Posterior cingulate gyrus (tissue), 11 donors: ENCODE results near the gene RBP3.

Source experiments
- DNase-seq, 10 donors: peaks; one replicate each; pipeline versions ENCODE4 v3.0.0 to v3.0.0-alpha.2; 2020 to 2021; ENCODE audit warnings: mixed read lengths in 3 of 10
- intact Hi-C: fragments of 100-400 bp; cut with DNase I; formaldehyde crosslinking; loops from one replicate; pipeline ENCODE4 v1.15.1; 2023

RBP3 gene

DNA sequence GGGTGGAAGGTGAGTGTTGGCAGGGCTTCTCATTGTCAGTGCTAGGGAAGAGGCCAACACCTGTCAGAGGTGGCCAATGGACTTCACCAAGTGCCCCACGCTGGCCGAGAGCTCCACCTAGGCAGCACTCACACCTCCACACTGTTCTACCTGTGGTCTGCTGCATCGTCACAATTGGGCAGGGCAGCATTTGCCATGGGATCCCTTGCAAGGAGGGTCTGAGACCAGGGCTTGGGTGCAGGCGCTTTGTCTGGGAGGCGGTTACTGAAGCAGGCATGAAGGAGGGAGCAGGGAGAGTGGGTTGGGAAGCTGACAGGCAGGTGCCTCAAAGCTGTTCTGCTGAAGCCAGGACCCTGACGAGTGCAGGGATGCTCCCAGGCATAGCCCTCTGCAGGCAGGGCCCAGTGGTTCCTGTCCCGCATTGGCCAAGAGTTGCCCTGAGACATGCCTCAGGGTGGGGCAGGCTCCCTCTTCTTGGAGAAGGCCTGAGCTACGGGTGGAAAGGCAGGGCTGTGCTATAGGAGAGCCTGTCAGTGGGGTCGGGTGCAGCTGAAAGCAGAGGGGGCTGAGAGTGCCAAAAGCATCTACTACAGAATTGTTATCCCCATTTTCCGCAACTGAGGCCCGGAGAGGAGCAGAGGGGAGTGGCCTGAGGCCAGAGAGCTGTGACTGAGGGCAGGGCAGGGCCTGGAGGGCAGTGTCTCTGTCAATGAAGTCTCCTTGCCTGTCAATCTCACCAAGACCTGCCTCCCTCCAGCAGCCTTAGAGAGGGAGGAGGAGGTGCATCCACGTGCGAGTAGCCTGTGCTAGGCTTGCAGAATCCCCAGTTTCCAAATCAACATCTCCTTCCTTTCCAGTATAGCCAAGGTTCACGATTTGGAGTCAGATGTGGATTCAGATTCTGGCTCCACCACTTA, 4.0 kb downstream of the RBP3 start:
- no peak for DNase-seq
- intact Hi-C loops: no loop called here

GRCh38 chr10:47353351-47353750, 5.2 kb downstream of the RBP3 start:
- intact Hi-C loops: no loop called here
- DNase-seq: no peak

- intact Hi-C loops: no loop called here
- DNase-seq: peak in 1 of 10 donors; percentile 14
Measured at GRCh38 chr10:47354165-47354564, 6.0 kb downstream of the RBP3 start.

- intact Hi-C loops: no loop called here
- no peak for DNase-seq
Measured at GRCh38 chr10:47354900-47355299, 6.7 kb downstream of the RBP3 start.

DNA sequence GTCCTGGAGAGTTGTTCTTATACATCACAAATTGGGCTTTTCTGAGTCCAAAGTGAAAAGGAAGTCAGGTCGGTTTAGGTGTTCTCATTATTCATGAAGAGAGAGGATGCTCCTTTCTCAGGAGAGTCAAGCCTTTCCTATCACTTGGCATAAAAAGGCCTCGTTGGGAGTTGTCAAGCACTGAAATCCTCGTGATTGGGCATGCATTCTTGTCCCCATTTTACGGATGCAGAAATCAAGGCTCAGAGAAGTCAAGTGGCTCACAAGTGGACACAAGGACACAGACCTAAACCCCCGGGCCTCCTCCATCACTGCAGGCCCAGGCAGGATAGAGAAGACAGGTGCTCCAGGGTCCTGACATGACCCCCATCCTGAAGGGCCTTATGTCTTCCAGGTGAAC, 8.5 kb downstream of the RBP3 start:
- intact Hi-C loops: no loop called here
- no peak for DNase-seq

DNA sequence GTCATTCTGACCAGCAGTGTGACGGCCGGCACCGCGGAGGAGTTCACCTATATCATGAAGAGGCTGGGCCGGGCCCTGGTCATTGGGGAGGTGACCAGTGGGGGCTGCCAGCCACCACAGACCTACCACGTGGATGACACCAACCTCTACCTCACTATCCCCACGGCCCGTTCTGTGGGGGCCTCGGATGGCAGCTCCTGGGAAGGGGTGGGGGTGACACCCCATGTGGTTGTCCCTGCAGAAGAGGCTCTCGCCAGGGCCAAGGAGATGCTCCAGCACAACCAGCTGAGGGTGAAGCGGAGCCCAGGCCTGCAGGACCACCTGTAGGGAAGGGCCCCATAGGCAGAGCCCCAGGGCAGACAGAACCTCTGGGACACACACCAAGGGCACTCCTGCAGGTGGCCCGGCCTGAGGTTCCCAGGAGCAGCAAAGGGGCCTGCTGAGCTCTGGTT, 9.0 kb downstream of the RBP3 start:
- peak in 1 of 10 donors; percentile 79 for DNase-seq
- intact Hi-C loops: no loop called here

DNA sequence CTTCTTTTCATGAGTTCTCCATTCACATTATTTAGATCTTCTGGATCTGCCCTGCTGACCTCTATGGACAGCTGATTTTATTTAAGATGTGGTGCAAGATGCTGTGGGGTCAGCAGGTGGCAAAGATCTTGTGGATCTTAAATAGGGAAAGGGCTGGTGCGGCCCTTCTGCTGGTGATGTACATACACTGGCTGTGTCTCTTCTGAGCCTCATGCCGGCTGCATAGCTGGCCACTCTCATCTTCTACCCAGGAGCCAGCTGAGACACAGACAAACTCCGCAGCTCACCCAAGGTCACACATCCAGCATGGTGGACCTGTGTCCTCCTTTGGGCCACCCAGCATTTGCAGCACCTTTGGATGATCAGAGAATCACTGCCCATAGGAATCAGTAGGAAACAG, 9.7 kb downstream of the RBP3 start:
- no peak for DNase-seq

GRCh38 chr10:47358457-47358856, 10.3 kb downstream of the RBP3 start:
- intact Hi-C loops: no loop called here
- DNase-seq: no peak

More for the DNA sequence above, 9.7 kb downstream of the RBP3 start:
- intact Hi-C loops: no loop called here

- DNase-seq: no peak
- intact Hi-C loops: no loop called here
Measured at GRCh38 chr10:47359101-47359500, 10.9 kb downstream of the RBP3 start.

GRCh38 chr10:47359626-47360418, 11.7 kb downstream of the RBP3 start:
- intact Hi-C loops: no loop called here
- DNase-seq: no peak

DNA sequence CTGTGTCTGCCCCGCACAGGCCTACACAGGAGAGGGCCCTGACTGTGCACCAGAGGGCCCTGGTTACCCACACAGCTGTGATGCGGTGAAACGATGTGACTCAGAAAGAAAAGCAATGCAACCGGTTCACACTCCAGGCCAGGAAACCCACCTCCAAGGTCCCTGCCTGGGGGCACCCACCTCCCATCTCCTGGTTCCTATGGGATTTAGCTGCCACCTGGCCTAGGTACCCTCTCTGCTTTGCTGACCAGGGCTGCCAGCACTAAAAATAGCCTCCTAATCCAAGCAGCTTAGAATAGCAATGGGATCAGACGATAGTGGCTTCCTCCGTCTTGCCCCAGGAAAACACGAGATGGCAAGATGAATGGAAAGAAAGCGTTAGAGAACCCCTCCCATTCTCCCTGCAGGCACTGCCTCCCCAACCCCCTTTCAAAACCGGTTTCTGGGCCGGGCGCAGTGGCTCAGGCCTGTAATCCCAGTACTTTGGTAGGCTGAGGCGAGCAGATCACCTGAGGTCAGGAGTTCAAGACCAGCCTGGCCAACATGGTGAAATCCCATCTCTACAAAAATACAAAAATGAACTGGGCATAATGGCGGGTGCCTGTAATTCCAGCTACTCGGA, 12.4 kb downstream of the RBP3 start:
- DNase-seq: peak in 1 of 10 donors; percentile 5
- intact Hi-C loops: no loop called here

- intact Hi-C loops: no loop called here
- DNase-seq: peak in 6 of 10 donors; percentile 50 to 91 (median 62)
Measured at GRCh38 chr10:47361293-47361692, 13.1 kb downstream of the RBP3 start.

GRCh38 chr10:47362199-47362598, 14.0 kb downstream of the RBP3 start:
- peak in 1 of 10 donors; percentile 10 for DNase-seq
- intact Hi-C loops: no loop called here

DNA sequence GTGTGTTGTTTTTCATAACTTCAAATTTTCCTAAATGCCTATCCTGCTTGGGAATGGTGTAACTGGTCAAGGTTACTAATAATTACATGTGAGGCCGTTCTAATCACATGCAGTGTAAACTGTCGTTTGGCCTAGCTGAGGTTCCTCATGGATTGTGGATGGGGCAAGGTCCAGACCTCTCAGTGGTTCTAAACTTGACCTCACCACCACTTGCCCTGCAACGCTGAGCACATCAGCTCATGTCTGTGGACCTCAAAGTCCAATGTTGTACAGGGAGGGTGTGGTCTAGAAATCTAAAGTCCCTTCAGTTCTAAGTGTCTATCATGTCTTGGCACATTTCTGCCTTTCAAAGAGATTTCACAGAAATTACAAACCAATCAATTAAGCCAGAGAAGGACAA, 15.6 kb downstream of the RBP3 start:
- intact Hi-C loops: no loop called here
- DNase-seq: no peak

GRCh38 chr10:47364366-47364765, 16.2 kb downstream of the RBP3 start:
- intact Hi-C loops: no loop called here
- peak in 1 of 10 donors; percentile 7 for DNase-seq

GRCh38 chr10:47364911-47365310, 16.7 kb downstream of the RBP3 start:
- intact Hi-C loops: no loop called here
- no peak for DNase-seq

DNA sequence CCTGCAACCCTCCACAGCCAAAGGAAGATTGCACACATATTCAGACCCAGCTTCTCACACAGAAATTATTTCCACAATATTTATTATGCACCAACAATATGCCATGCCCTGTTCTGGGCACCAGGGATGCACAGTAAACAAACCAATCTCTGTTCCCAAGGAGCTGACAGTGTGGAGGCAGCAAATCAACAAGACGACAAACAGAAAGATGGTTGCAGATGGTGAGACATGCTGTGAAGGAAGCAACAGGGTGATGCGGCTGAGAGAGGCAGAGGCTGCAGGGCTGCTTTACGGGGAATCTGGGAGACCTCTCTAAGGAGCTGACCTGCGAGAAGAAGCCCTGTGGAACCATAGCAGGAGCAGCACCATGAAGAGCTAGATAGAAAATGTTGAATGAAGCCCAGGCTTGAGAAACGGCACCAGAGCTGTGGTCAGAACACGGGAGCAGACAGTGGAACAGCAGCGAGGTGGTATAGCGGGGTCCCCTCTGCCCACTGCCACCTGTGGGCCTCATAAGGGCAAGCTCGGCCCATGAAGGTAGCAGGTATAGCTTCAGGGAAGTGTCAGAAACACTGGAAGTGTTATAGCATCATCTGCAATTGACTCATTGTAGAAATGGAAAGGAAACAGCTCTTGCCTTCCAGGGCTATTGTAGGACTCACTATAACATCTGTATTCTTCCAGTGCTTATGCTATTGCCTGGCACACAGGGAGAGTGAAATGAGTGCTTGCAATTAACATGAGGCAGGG, 17.4 kb downstream of the RBP3 start:
- peak in 1 of 10 donors; percentile 13 for DNase-seq
- intact Hi-C loops: no loop called here

DNA sequence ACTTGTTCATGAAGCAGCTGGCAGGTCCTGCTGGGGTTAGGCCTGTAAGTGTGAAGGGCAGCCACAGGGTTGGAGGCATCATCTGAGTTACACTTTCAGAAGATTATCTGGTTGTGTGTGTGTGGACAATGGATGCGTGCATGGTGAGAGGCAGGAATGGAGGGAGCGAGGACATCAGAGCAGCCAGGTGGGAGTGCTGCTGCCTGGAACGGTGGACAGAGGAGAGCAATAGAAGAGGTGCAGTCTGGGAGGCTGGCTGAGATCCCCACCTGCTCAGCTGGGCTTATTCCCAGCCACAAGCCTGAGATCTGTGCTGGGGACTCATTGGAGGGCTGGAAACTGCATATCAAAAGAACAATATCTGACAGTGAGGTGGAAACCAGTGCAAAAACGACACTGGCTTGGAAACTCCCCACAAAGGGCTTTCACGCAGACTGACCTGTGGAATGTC, 18.0 kb downstream of the RBP3 start:
- peak in 1 of 10 donors; percentile 75 for DNase-seq
- intact Hi-C loops: no loop called here

- DNase-seq: no peak
- intact Hi-C loops: no loop called here
Measured at GRCh38 chr10:47366731-47367460, 18.7 kb downstream of the RBP3 start.
